ENCODE results near the gene KRTAP6-1.

Gene KRTAP6-1

DNA sequence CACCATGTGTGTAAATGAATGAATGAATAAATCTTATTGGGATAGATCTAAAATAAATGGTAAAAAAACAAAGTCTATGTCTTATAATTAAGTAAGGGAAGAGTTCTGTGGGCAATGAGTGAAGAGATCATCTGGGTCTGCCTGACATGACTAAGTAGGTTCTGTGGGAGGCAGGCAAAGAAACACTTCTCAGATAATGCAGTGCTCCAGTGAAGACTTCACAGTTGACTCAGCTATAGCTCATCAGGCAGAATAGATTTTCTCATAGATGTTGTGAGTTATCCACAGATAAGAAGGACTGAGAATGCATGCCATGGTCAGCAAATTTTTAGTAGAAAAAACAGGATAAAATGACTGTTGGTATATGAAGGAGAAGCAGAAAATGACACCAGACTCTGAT lies 36.0 kb downstream of the KRTAP6-1 start:
- DNase-seq (ENCODE audit: low read depth), result no peak

GRCh38 chr21:30567617-30568016 lies 46.1 kb downstream of the KRTAP6-1 start:
- DNase-seq (ENCODE audit: low read depth), result no peak

GRCh38 chr21:30563630-30564029 lies 50.1 kb downstream of the KRTAP6-1 start:
- DNase-seq (ENCODE audit: low read depth), result no peak

Measured in CMK (cell line).